SU-DHL-6 (cell line): Measurements from ENCODE around the gene TNFAIP8.
"Not testable (repeated sequence)": the region's sequence is repeated elsewhere in the genome, so short reads cannot be mapped to it uniquely, and the experiment has no call there.

ENCODE experiments used
- H2AFZ ChIP-seq: fragments of 200-600 bp; sonication (generic); 2 replicates; pipeline ENCODE4 v1.6.1; 2014; ENCODE audit warnings: low read depth, mild to moderate bottlenecking, moderate library complexity, mixed read lengths, antibody characterized with exemption, low read length; ENCODE audit not compliant: severe bottlenecking
- H3F3A ChIP-seq: fragments of 200-600 bp; shearing (Covaris generic); 2 replicates; pipeline ENCODE4 v1.6.0; 2016; ENCODE audit warnings: antibody characterized with exemption, mild to moderate bottlenecking; ENCODE audit not compliant: insufficient read depth
- H3K27ac ChIP-seq: fragments of 200-600 bp; sonication (generic); 2 replicates; pipeline ENCODE4 v1.5.1; 2016; ENCODE audit warnings: low read depth, mild to moderate bottlenecking, low read length, moderate library complexity, mixed read lengths
- H3K27me3 ChIP-seq: fragments of 200-600 bp; sonication (generic), shearing (Covaris generic); 2 replicates; pipeline ENCODE4 v1.6.0; 2014; ENCODE audit warnings: mild to moderate bottlenecking, low read length
- H3K36me3 ChIP-seq: fragments of 200-600 bp; sonication (generic); 2 replicates; pipeline ENCODE4 v1.6.1; 2014; ENCODE audit warnings: mild to moderate bottlenecking, low read length, mixed read lengths
- H3K4me2 ChIP-seq: fragments of 300-600, 200-600 bp; shearing (Covaris generic), sonication (generic); 2 replicates; pipeline ENCODE4 v1.6.0; 2014; ENCODE audit warnings: low read length, low read depth, mild to moderate bottlenecking; ENCODE audit not compliant: poor library complexity, severe bottlenecking
- H3K4me3 ChIP-seq: fragments of 200-600 bp; sonication (generic); 2 replicates; pipeline ENCODE4 v1.5.1; 2014; ENCODE audit warnings: antibody characterized with exemption, low read length, mild to moderate bottlenecking, mixed read lengths; ENCODE audit not compliant: insufficient read depth, poor library complexity, severe bottlenecking
- H3K79me2 ChIP-seq: fragments of 200-600 bp; sonication (generic); 2 replicates; pipeline ENCODE4 v1.6.1; 2014; ENCODE audit warnings: mild to moderate bottlenecking, low read length, moderate library complexity; ENCODE audit not compliant: insufficient read depth
- H3K9ac ChIP-seq: fragments of 200-600 bp; sonication (generic); 2 replicates; pipeline ENCODE4 v1.7.0; 2014; ENCODE audit warnings: mild to moderate bottlenecking, low read length
- H3K9me2 ChIP-seq: fragments of 200-600 bp; sonication (generic); replicated peaks from 2 replicates; pipeline ENCODE4 v1.6.1; 2014; ENCODE audit warnings: low read length; ENCODE audit not compliant: insufficient read depth
- H3K9me3 ChIP-seq: fragments of 200-600 bp; sonication (generic); 2 replicates; pipeline ENCODE4 v1.6.1; 2014; ENCODE audit warnings: low read length, mixed read lengths; ENCODE audit not compliant: insufficient read depth
- H4K20me1 ChIP-seq: fragments of 200-600 bp; sonication (generic); 2 replicates; pipeline ENCODE4 v1.6.1; 2014; ENCODE audit warnings: low read depth, mild to moderate bottlenecking, antibody characterized with exemption, low read length, moderate library complexity, mixed read lengths
- CTCF ChIP-seq: fragments of 200-600 bp; sonication (generic); IDR thresholded peaks from one replicate; pipeline ENCODE4 v1.5.1; 2017; ENCODE audit warnings: antibody characterized with exemption, mild to moderate bottlenecking, low read length, moderate library complexity; ENCODE audit not compliant: insufficient read depth, poor library complexity, severe bottlenecking
- EZH2phosphoT487 ChIP-seq: fragments of 200-600 bp; sonication (generic), shearing (Covaris generic); conservative IDR thresholded peaks from 2 replicates; pipeline ENCODE4 v1.6.1; 2018; ENCODE audit warnings: mild to moderate bottlenecking, antibody characterized with exemption, low read length, moderate library complexity, mixed read lengths

The TNFAIP8 gene

GRCh38 chr5:119426057-119426456, 70.2 kb downstream of the TNFAIP8 start:
- no peak overlapping the region for H2AFZ ChIP-seq
- H3K9me2 ChIP-seq: no peaks in the 10 kb centered on the region
- H3F3A ChIP-seq: no peaks in the 10 kb centered on the region
- H3K9ac ChIP-seq: no peak overlapping the region
- TF ChIP-seq EZH2phosphoT487 (no peak), CTCF (no peak)
- no peaks in the 10 kb centered on the region for H4K20me1 ChIP-seq
- H3K27me3 ChIP-seq: no peaks in the 10 kb centered on the region
- H3K79me2 ChIP-seq: no peaks in the 10 kb centered on the region
- no peak overlapping the region for H3K27ac ChIP-seq
- H3K9me3 ChIP-seq: no peaks in the 10 kb centered on the region
- no peak overlapping the region for H3K4me2 ChIP-seq
- no peak overlapping the region for H3K4me3 ChIP-seq
- H3K36me3 ChIP-seq: no peaks in the 10 kb centered on the region

GRCh38 chr5:119427060-119427459, 71.2 kb downstream of the TNFAIP8 start:
- no peak overlapping the region for H2AFZ ChIP-seq

GRCh38 chr5:119427596-119427995, 71.8 kb downstream of the TNFAIP8 start:
- H3K4me3 ChIP-seq, H3K79me2 ChIP-seq, H3K27me3 ChIP-seq, H3K36me3 ChIP-seq, H3K9ac ChIP-seq, H2AFZ ChIP-seq, H4K20me1 ChIP-seq, H3F3A ChIP-seq, H3K9me2 ChIP-seq, H3K9me3 ChIP-seq, H3K4me2 ChIP-seq, H3K27ac ChIP-seq: not testable (repeated sequence)

More at GRCh38 chr5:119427060-119427459, 71.2 kb downstream of the TNFAIP8 start:
- H3K79me2 ChIP-seq: no peaks in the 10 kb centered on the region
- TF ChIP-seq CTCF (no peak), EZH2phosphoT487 (no peak)
- no peak overlapping the region for H3K27ac ChIP-seq
- H3K9me2 ChIP-seq: no peaks in the 10 kb centered on the region
- no peak overlapping the region for H3K9ac ChIP-seq
- H4K20me1 ChIP-seq: no peaks in the 10 kb centered on the region
- H3K36me3 ChIP-seq: no peaks in the 10 kb centered on the region
- H3K4me3 ChIP-seq: no peak overlapping the region
- H3K27me3 ChIP-seq: no peaks in the 10 kb centered on the region
- no peak overlapping the region for H3K4me2 ChIP-seq
- no peaks in the 10 kb centered on the region for H3K9me3 ChIP-seq
- H3F3A ChIP-seq: no peaks in the 10 kb centered on the region

GRCh38 chr5:119428166-119428565, 72.3 kb downstream of the TNFAIP8 start:
- not testable (repeated sequence) for H3K9ac ChIP-seq, H4K20me1 ChIP-seq, H3K79me2 ChIP-seq, H3K4me2 ChIP-seq, H3K9me3 ChIP-seq, H3K27me3 ChIP-seq, H3K36me3 ChIP-seq, H2AFZ ChIP-seq, H3K9me2 ChIP-seq, H3K4me3 ChIP-seq, H3F3A ChIP-seq, H3K27ac ChIP-seq

- not testable (repeated sequence) for H3K9me3 ChIP-seq, H3K27me3 ChIP-seq, H3K9ac ChIP-seq, H3K79me2 ChIP-seq, H3K27ac ChIP-seq, H3K9me2 ChIP-seq, H3F3A ChIP-seq, H2AFZ ChIP-seq, H3K4me3 ChIP-seq, H4K20me1 ChIP-seq, H3K36me3 ChIP-seq, H3K4me2 ChIP-seq
Measured at GRCh38 chr5:119428574-119428973, 72.8 kb downstream of the TNFAIP8 start.

- not testable (repeated sequence) for H3K36me3 ChIP-seq, H3K9ac ChIP-seq, H3K9me3 ChIP-seq, H2AFZ ChIP-seq, H3K4me3 ChIP-seq, H3K27me3 ChIP-seq, H3K4me2 ChIP-seq, H3K9me2 ChIP-seq, H3K27ac ChIP-seq, H4K20me1 ChIP-seq, H3F3A ChIP-seq, H3K79me2 ChIP-seq
Measured at GRCh38 chr5:119432674-119433237, 76.9 kb downstream of the TNFAIP8 start.
